Measurements from ENCODE around the gene DENND5A. TPM values are rescaled to one million over a fixed set of nuclear protein-coding genes. Genes with fewer than 3 reads are reported as not detected.

The DENND5A gene
- total RNA-seq, 1 experiment from 2014 or later = 136 TPM

GRCh38 chr11:9148035-9148434 lies 117.1 kb downstream of the DENND5A start:
- Histone ChIP-seq H3K4me1 (ENCODE audit: control insufficient read depth, insufficient read depth, low read length) (no peaks in the 10 kb centered on the region), H3K27ac (ENCODE audit: low read length) (no peak overlapping the region), H3K36me3 (ENCODE audit: control insufficient read depth, insufficient read depth, low read length) (peaks cover 55% of the 10 kb centered on the region), H3K27me3 (ENCODE audit: control insufficient read depth, insufficient read depth, low read length) (no peaks in the 10 kb centered on the region), H3K4me3 (ENCODE audit: low read depth in 2 of 2, low read length in 2 of 2) (no peak overlapping the region), H3K9me3 (ENCODE audit: control insufficient read depth, insufficient read depth, low read depth, low read length) (no peaks in the 10 kb centered on the region)
- ChIA-PET CTCF (no interaction called here), POLR2A (no interaction called here)
- intact Hi-C loops (cut with micrococcal nuclease; ENCODE audit: unreplicated experiment) = no loop called here
- ATAC-seq = no peak
- in situ Hi-C loops (cut with HindIII; ENCODE audit: low pct_unique_long_range_greater_than_20kb, low sequenced_read_pairs) = no loop called here
- no TSS peak for BruUV-seq (replicated peaks)
- DNase-seq (ENCODE audit: low read depth, low spot score) = no peak
- TF ChIP-seq SIN3A (IDR thresholded peaks at IDR 0.05; ENCODE audit: borderline replicate concordance, insufficient read depth, low read depth, low read length) = no peak
- no peak for TF ChIP-seq TCF7L2 (IDR thresholded peaks at IDR 0.05; ENCODE audit: low read depth, low read length)
- TF ChIP-seq POLR2AphosphoS5 (IDR thresholded peaks at IDR 0.05; ENCODE audit: low read depth, low read length) = no peak
- TF ChIP-seq CTCF (IDR thresholded peaks at IDR 0.05) = no peak

DNA sequence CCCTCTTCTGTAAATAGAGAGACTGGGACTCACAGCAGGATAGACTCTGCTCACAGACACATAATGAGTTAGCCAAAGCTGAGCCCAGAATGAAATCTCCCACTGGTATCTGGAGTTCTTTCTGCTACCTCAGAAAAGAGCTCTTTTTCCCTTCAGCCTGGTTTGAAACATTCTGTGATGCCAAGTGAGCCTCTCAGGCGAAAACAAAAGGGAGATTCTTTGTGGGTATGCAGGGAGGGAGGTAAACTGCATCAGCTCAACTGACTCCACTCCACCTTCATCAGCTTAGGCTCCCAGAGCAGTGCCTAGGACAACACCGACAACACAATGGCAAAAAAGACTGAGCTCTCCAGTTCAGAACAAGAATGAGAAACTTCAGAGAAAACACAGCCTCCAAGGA lies 118.7 kb downstream of the DENND5A start:
- CTCF ChIA-PET = interaction anchor here (0.6 kb wide), 1 partner anchor 526 kb away, joined by 3 read pairs; no protein-coding TSS in a partner anchor
- no peak overlapping the region for H3K27ac ChIP-seq (ENCODE audit: low read length)

More for the DNA sequence above, 118.7 kb downstream of the DENND5A start:
- POLR2A ChIA-PET = no interaction called here
- no peak overlapping the region for H3K4me3 ChIP-seq (ENCODE audit: low read depth in 2 of 2, low read length in 2 of 2)
- no peaks in the 10 kb centered on the region for H3K27me3 ChIP-seq (ENCODE audit: control insufficient read depth, insufficient read depth, low read length)
- H3K36me3 ChIP-seq (ENCODE audit: control insufficient read depth, insufficient read depth, low read length) = peaks cover 60% of the 10 kb centered on the region
- in situ Hi-C loops (cut with HindIII; ENCODE audit: low pct_unique_long_range_greater_than_20kb, low sequenced_read_pairs) = no loop called here
- H3K4me1 ChIP-seq (ENCODE audit: control insufficient read depth, insufficient read depth, low read length) = no peaks in the 10 kb centered on the region
- no peak for ATAC-seq
- H3K9me3 ChIP-seq (ENCODE audit: control insufficient read depth, insufficient read depth, low read depth, low read length) = no peaks in the 10 kb centered on the region
- no peak for DNase-seq (ENCODE audit: low read depth, low spot score)
- TF ChIP-seq, protein P1, sequence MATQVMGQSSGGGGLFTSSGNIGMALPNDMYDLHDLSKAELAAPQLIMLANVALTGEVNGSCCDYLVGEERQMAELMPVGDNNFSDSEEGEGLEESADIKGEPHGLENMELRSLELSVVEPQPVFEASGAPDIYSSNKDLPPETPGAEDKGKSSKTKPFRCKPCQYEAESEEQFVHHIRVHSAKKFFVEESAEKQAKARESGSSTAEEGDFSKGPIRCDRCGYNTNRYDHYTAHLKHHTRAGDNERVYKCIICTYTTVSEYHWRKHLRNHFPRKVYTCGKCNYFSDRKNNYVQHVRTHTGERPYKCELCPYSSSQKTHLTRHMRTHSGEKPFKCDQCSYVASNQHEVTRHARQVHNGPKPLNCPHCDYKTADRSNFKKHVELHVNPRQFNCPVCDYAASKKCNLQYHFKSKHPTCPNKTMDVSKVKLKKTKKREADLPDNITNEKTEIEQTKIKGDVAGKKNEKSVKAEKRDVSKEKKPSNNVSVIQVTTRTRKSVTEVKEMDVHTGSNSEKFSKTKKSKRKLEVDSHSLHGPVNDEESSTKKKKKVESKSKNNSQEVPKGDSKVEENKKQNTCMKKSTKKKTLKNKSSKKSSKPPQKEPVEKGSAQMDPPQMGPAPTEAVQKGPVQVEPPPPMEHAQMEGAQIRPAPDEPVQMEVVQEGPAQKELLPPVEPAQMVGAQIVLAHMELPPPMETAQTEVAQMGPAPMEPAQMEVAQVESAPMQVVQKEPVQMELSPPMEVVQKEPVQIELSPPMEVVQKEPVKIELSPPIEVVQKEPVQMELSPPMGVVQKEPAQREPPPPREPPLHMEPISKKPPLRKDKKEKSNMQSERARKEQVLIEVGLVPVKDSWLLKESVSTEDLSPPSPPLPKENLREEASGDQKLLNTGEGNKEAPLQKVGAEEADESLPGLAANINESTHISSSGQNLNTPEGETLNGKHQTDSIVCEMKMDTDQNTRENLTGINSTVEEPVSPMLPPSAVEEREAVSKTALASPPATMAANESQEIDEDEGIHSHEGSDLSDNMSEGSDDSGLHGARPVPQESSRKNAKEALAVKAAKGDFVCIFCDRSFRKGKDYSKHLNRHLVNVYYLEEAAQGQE (IDR thresholded peaks at IDR 0.05; ENCODE audit: insufficient read depth in 1 of 2, low read depth in 2 of 2, low read length in 1 of 2) = no peak
- no peak for TF ChIP-seq CTCF (IDR thresholded peaks at IDR 0.05)
- no peak for TF ChIP-seq SIN3A (IDR thresholded peaks at IDR 0.05; ENCODE audit: borderline replicate concordance, insufficient read depth, low read depth, low read length)
- TF ChIP-seq TCF7L2 (IDR thresholded peaks at IDR 0.05; ENCODE audit: low read depth, low read length) = no peak
- TF ChIP-seq POLR2AphosphoS5 (IDR thresholded peaks at IDR 0.05; ENCODE audit: low read depth, low read length) = no peak
- intact Hi-C loops (cut with micrococcal nuclease; ENCODE audit: unreplicated experiment) = no loop called here
- no TSS peak for BruUV-seq (replicated peaks)

Measured in Panc1 (cell line).